ENCODE measurements around the gene MED27.

Gene MED27

DNA sequence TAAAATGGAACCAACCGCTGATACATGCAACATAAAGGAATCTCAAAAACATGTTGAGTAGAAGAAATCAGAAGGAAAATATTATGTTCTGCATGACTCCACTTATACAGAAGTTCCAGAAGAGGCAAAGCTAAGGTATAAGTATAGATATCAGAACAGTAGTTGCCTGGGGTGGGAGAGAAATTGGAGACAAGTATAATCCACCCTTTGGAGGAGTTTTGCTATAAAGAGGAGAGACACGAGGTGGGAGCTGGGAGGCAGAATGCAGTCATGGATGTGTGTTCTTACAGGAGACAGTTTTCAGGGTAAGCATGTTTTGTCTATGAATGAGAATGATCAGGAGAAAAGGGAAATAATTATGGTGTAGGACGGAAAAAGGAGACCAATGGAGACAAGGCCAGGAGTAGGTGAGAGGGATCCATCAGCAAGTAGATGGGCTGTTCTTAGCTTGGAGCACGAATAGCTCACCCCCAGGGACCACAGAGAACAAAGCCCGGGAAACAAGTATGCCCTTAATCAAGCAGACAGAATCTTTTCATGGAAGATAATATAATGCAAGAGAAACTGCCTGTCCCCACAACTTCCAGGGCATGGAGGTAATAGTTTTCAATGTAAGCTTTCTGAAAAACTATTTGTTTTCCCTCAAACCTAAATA lies 72.2 kb downstream of the MED27 start:
- Mint-ChIP-seq H3K9me3 (no peaks in the 10 kb centered on the region), H3K4me3 (no peak overlapping the region), H3K27ac (no peak overlapping the region), H3K27me3 (no peaks in the 10 kb centered on the region), H3K4me1 (ENCODE audit: low read depth) (peaks cover 52% of the 10 kb centered on the region), H3K36me3 (ENCODE audit: low read depth) (peaks cover 16% of the 10 kb centered on the region)

- Mint-ChIP-seq H3K4me1 (ENCODE audit: low read depth) (peaks cover 59% of the 10 kb centered on the region), H3K36me3 (ENCODE audit: low read depth) (peaks cover 14% of the 10 kb centered on the region), H3K9me3 (no peaks in the 10 kb centered on the region), H3K27me3 (no peaks in the 10 kb centered on the region), H3K4me3 (no peak overlapping the region), H3K27ac (peak overlapping the region; percentile 5)
Observed at GRCh38 chr9:132006677-132007370, 72.8 kb downstream of the MED27 start.

- Mint-ChIP-seq H3K4me1 (ENCODE audit: low read depth) (peaks cover 64% of the 10 kb centered on the region), H3K27me3 (no peaks in the 10 kb centered on the region), H3K4me3 (no peak overlapping the region), H3K9me3 (no peaks in the 10 kb centered on the region), H3K36me3 (ENCODE audit: low read depth) (peaks cover 18% of the 10 kb centered on the region), H3K27ac (no peak overlapping the region)
Observed at GRCh38 chr9:132005899-132006298, 73.8 kb downstream of the MED27 start.

- Mint-ChIP-seq H3K4me3 (no peak overlapping the region), H3K4me1 (ENCODE audit: low read depth) (peaks cover 80% of the 10 kb centered on the region), H3K36me3 (ENCODE audit: low read depth) (peaks cover 17% of the 10 kb centered on the region), H3K27me3 (no peaks in the 10 kb centered on the region), H3K9me3 (no peaks in the 10 kb centered on the region), H3K27ac (no peak overlapping the region)
Observed at GRCh38 chr9:132004323-132004722, 75.3 kb downstream of the MED27 start.

DNA sequence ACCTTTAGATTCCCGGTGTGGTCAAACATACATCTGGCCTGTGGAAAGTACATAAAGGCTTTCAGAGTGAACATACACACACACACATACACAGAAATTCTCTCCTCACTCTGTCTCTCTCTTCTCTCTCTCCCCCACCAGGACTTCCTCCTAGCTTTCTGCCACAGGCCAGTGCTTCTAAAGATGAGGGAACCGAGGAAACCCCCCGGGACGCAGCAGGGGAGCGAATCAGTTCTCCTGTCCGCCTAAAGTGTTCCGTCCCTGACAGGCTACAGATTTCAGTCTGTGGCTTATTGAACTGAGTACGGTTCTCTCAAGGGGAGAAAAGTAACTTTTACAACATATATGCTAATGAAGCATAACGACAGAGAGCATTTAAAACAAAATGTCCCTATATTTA lies 75.8 kb downstream of the MED27 start:
- Mint-ChIP-seq H3K36me3 (ENCODE audit: low read depth) (peaks cover 17% of the 10 kb centered on the region), H3K27me3 (no peaks in the 10 kb centered on the region), H3K4me1 (ENCODE audit: low read depth) (peaks cover 82% of the 10 kb centered on the region), H3K27ac (no peak overlapping the region), H3K4me3 (no peak overlapping the region), H3K9me3 (no peaks in the 10 kb centered on the region)

DNA sequence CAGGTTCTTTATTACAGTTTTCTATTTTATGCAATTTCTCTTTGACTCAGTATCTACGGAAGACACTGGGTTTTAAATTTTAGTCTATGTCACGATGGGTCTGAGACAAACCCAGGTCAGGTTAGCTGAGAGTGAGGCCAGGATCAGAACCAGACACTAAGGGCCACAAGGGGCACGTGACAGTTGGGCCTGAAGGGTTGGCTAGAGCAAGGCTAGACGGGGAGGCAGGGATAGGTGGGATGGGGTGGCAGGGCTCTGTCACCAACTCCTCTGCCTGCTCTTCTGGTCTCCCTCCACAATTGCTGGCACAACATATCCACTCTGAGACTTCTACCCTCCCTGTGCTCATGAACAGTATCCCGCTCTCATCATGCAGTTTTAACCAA lies 76.4 kb downstream of the MED27 start:
- H3K36me3 Mint-ChIP-seq (ENCODE audit: low read depth), result peaks cover 17% of the 10 kb centered on the region
- H3K9me3 Mint-ChIP-seq, result no peaks in the 10 kb centered on the region
- H3K4me3 Mint-ChIP-seq, result no peak overlapping the region
- peaks cover 87% of the 10 kb centered on the region for H3K4me1 Mint-ChIP-seq (ENCODE audit: low read depth)
- H3K27me3 Mint-ChIP-seq, result no peaks in the 10 kb centered on the region
- H3K27ac Mint-ChIP-seq, result no peak overlapping the region

- Mint-ChIP-seq H3K9me3 (no peaks in the 10 kb centered on the region), H3K27ac (no peak overlapping the region), H3K4me3 (no peak overlapping the region), H3K4me1 (ENCODE audit: low read depth) (peaks cover 90% of the 10 kb centered on the region), H3K36me3 (ENCODE audit: low read depth) (peaks cover 19% of the 10 kb centered on the region), H3K27me3 (no peaks in the 10 kb centered on the region)
Observed at GRCh38 chr9:132002643-132003318, 76.9 kb downstream of the MED27 start.

DNA sequence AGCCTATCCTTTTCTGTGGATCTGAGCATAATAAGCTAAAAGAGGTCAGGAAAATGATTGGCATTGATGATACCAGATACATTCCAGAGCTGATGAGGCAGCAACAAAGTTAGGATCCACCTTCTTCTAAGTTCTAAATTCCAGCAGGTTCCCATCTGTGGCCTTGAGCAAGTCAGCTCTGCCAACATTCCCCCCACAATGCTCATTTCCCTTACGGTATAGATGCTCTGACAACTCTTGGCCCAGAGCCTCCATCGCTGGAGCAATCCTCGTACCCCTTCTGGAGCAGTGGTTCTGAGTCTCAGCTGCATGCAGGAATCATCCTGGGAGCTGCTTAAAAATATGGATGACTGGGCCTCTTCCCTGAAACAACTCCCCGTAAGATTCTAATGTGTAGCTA lies 78.1 kb downstream of the MED27 start:
- Mint-ChIP-seq H3K9me3 (no peaks in the 10 kb centered on the region), H3K4me1 (ENCODE audit: low read depth) (peaks cover 80% of the 10 kb centered on the region), H3K4me3 (no peak overlapping the region), H3K27ac (no peak overlapping the region), H3K36me3 (ENCODE audit: low read depth) (peaks cover 23% of the 10 kb centered on the region), H3K27me3 (no peaks in the 10 kb centered on the region)

- H3K27me3 Mint-ChIP-seq, result no peaks in the 10 kb centered on the region
Observed at GRCh38 chr9:132000659-132001058, 79.0 kb downstream of the MED27 start.

DNA sequence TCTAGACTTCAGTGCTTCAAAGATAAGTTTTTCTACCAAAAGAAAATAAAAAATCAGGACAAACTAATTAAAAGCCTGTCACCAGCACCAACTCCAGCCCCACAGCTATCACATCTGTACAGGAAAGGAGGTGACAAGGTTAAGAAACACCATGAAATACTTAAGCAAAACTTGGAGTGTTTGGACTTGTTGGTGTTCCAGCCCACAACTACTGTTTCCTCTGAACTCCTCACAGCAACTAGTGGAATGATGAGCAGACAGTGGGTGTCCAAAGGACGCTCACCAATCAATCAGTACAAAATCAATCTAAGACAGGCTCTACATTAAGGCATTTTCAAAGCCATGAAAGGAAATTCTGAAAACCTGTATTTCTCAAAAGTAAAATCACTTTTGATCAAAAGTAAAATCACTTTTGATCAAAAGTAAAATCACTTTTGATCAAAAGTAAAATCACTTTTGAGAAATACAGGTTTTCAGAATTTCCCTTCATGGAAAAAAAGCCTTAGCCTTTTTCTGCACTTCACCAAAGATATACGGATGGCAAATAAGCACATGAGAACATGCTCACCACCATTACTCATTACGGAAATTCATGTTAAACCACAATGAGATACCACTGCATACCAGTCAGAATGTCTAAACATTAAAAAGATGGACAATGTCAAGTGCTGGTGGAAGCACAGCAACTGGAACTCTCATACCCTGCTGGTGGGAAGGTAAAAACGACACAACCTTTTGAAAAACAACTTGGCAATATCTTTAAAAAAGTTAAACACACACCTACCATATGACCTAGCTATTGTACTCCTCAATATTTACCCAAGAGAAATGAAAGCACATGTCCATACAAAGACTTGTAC lies 79.7 kb downstream of the MED27 start:
- Mint-ChIP-seq H3K36me3 (ENCODE audit: low read depth) (peaks cover 35% of the 10 kb centered on the region), H3K27ac (peak overlapping the region; percentile 57), H3K4me1 (ENCODE audit: low read depth) (peaks cover 67% of the 10 kb centered on the region)

More at GRCh38 chr9:132000659-132001058, 79.0 kb downstream of the MED27 start:
- H3K4me3 Mint-ChIP-seq, result no peak overlapping the region
- H3K4me1 Mint-ChIP-seq (ENCODE audit: low read depth), result peaks cover 73% of the 10 kb centered on the region
- H3K36me3 Mint-ChIP-seq (ENCODE audit: low read depth), result peaks cover 30% of the 10 kb centered on the region
- no peak overlapping the region for H3K27ac Mint-ChIP-seq
- H3K9me3 Mint-ChIP-seq, result no peaks in the 10 kb centered on the region

GRCh38 chr9:131997779-131998178 lies 81.9 kb downstream of the MED27 start:
- H3K27me3 Mint-ChIP-seq, result no peaks in the 10 kb centered on the region
- H3K27ac Mint-ChIP-seq, result no peak overlapping the region
- no peak overlapping the region for H3K4me3 Mint-ChIP-seq
- peaks cover 45% of the 10 kb centered on the region for H3K4me1 Mint-ChIP-seq (ENCODE audit: low read depth)
- H3K9me3 Mint-ChIP-seq, result no peaks in the 10 kb centered on the region
- peaks cover 43% of the 10 kb centered on the region for H3K36me3 Mint-ChIP-seq (ENCODE audit: low read depth)

More for the DNA sequence above, 79.7 kb downstream of the MED27 start:
- H3K27me3 Mint-ChIP-seq, result no peaks in the 10 kb centered on the region
- no peaks in the 10 kb centered on the region for H3K9me3 Mint-ChIP-seq
- no peak overlapping the region for H3K4me3 Mint-ChIP-seq

DNA sequence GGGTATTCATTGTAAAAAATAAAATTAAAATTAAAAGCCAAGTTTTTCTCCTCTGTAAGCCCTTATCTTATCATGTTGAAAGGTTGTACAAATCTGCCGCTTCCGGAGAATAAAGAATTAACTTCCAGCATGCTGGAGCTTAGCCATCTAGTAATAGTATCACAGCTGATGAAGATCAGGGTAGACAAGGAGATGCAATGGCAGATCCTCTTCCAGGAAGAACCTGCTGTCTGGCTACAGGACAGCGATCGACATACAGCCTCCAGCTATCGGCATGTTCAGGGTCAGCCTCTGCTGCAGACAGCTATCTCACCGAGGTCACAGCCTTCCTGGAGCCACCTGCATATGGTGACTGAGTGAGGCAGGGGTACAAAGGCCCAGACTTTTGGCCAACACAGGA lies 82.6 kb downstream of the MED27 start:
- no peak overlapping the region for H3K4me3 Mint-ChIP-seq
- no peaks in the 10 kb centered on the region for H3K9me3 Mint-ChIP-seq
- no peak overlapping the region for H3K27ac Mint-ChIP-seq
- H3K4me1 Mint-ChIP-seq (ENCODE audit: low read depth), result peaks cover 38% of the 10 kb centered on the region
- H3K36me3 Mint-ChIP-seq (ENCODE audit: low read depth), result peaks cover 41% of the 10 kb centered on the region
- H3K27me3 Mint-ChIP-seq, result no peaks in the 10 kb centered on the region

DNA sequence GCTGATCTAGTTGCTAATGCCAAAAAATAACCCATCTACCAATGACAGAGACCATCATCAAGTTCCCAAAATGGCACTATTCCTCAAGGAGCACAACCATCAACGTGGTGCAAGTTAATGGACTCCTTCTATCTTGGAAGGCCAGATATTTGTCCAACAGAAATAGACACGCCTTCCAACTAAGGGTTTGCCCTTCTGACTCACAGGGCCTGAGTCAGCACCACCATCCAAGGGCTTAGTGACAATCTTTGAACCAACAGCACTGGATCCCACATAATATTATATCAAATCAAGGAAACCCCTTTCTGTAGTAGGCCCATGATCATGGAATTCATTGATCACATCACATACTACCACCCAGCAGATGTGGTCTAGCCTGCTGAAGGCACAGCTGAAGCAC lies 84.3 kb downstream of the MED27 start:
- H3K4me1 Mint-ChIP-seq (ENCODE audit: low read depth), result peaks cover 26% of the 10 kb centered on the region
- H3K9me3 Mint-ChIP-seq, result no peaks in the 10 kb centered on the region
- no peak overlapping the region for H3K27ac Mint-ChIP-seq

GRCh38 chr9:131994364-131995125 lies 85.1 kb downstream of the MED27 start:
- no peak overlapping the region for H3K27ac Mint-ChIP-seq
- H3K9me3 Mint-ChIP-seq, result no peaks in the 10 kb centered on the region
- H3K4me1 Mint-ChIP-seq (ENCODE audit: low read depth), result peaks cover 17% of the 10 kb centered on the region
- H3K36me3 Mint-ChIP-seq (ENCODE audit: low read depth), result peaks cover 27% of the 10 kb centered on the region
- no peaks in the 10 kb centered on the region for H3K27me3 Mint-ChIP-seq
- H3K4me3 Mint-ChIP-seq, result no peak overlapping the region

More for the DNA sequence above, 84.3 kb downstream of the MED27 start:
- peaks cover 27% of the 10 kb centered on the region for H3K36me3 Mint-ChIP-seq (ENCODE audit: low read depth)
- no peaks in the 10 kb centered on the region for H3K27me3 Mint-ChIP-seq
- H3K4me3 Mint-ChIP-seq, result no peak overlapping the region
